Measurements from ENCODE around the gene HDAC1. TPM values are rescaled to one million over a fixed set of nuclear protein-coding genes. Genes with fewer than 3 reads are reported as not detected.
"Not testable (repeated sequence)": the region's sequence is repeated elsewhere in the genome, so short reads cannot be mapped to it uniquely, and the experiment has no call there.

The HDAC1 gene
- total and polyA plus RNA-seq, 2 of the 13 experiments (the other 11 are each of a cell fraction or from before 2014, with no cell fraction given) = 93.5 to 189 TPM

- Histone ChIP-seq H3K27ac (ENCODE audit: extremely low read length, insufficient read depth, low read length) (no peak overlapping the region), H3K79me2 (ENCODE audit: insufficient read depth, low read length) (no peaks in the 10 kb centered on the region), H3K4me2 (ENCODE audit: low read depth, low read length) (no peak overlapping the region), H3K4me1 (ENCODE audit: insufficient read depth, low read length) (peaks cover 61% of the 10 kb centered on the region), H3K27me3 (ENCODE audit: control insufficient read depth in 1 of 2, insufficient read depth in 2 of 2, low read length in 2 of 2) (no peaks in the 10 kb centered on the region), H2AFZ (ENCODE audit: low read length) (no peak overlapping the region), H4K20me1 (ENCODE audit: insufficient read depth, low read length) (no peaks in the 10 kb centered on the region), H3K4me3 (replicated peaks in 1 of 3; ENCODE audit: insufficient read depth in 1 of 3, low read depth in 2 of 3, low read length in 3 of 3) (no peak overlapping the region), H3K9me3 (ENCODE audit: low read length) (no peaks in the 10 kb centered on the region), H3K36me3 (replicated peaks in 1 of 2; ENCODE audit: control insufficient read depth in 1 of 2, insufficient read depth in 2 of 2, low read length in 2 of 2) (no peaks in the 10 kb centered on the region), H3K9ac (ENCODE audit: insufficient read depth, low read depth, low read length) (no peak overlapping the region)
- no peak for ATAC-seq
- intact Hi-C loops (cut with micrococcal nuclease; ENCODE audit: unreplicated experiment) (no loop called here), in situ Hi-C loops (cut with HindIII; ENCODE audit: extremely low pct_ligation_motif_present, low pct_unique_long_range_greater_than_20kb) (no loop called here)
- CTCF ChIA-PET (ENCODE audit: low intra/inter-chr PET ratio, low total read pairs) = no interaction called here
- no peak for FAIRE-seq
- POLR2A ChIA-PET = interaction anchor here (0.7 kb wide), 1 partner anchor 17 kb away, joined by 3 read pairs; no protein-coding TSS in a partner anchor
- BruUV-seq (replicated peaks) = no TSS peak
- DNase-seq (ENCODE audit: low spot score) = no peak
- TF ChIP-seq ZBTB43 (CRISPR knock-in tag; conservative IDR thresholded peaks at IDR 0.05) (no peak), MYNN (CRISPR knock-in tag; IDR thresholded peaks at IDR 0.05; ENCODE audit: low read depth) (no peak), ZNF230 (CRISPR knock-in tag; IDR thresholded peaks at IDR 0.05) (no peak), PBX3 (CRISPR knock-in tag; IDR thresholded peaks at IDR 0.05; ENCODE audit: borderline replicate concordance) (no peak), HINFP (CRISPR knock-in tag; IDR thresholded peaks at IDR 0.05; ENCODE audit: low read depth) (no peak), RXRA (CRISPR knock-in tag; IDR thresholded peaks at IDR 0.05) (no peak), PRDM10 (CRISPR knock-in tag; IDR thresholded peaks at IDR 0.05; ENCODE audit: low read depth) (no peak)
- WGBS (ENCODE audit: low lambda C conversion rate) = 77% methylated on average over 6 of the region's 6 CpGs
Measured at GRCh38 chr1:32257227-32257508, 34.7 kb upstream of the HDAC1 start.

- CTCF ChIA-PET (ENCODE audit: low intra/inter-chr PET ratio, low total read pairs); H3K27ac ChIP-seq (ENCODE audit: extremely low read length, insufficient read depth, low read length): not testable (repeated sequence)
- 71% methylated on average over 4 of the region's 4 CpGs for WGBS (ENCODE audit: low lambda C conversion rate)
Measured at GRCh38 chr1:32263236-32263593, 28.7 kb upstream of the HDAC1 start.

More at GRCh38 chr1:32263236-32263593, 28.7 kb upstream of the HDAC1 start:
- H2AFZ ChIP-seq (ENCODE audit: low read length); H3K27me3 ChIP-seq (ENCODE audit: control insufficient read depth in 1 of 2, insufficient read depth in 2 of 2, low read length in 2 of 2); H3K9me3 ChIP-seq (ENCODE audit: low read length); H3K9ac ChIP-seq (ENCODE audit: insufficient read depth, low read depth, low read length); FAIRE-seq; H3K4me3 ChIP-seq (replicated peaks in 1 of 3; ENCODE audit: insufficient read depth in 1 of 3, low read depth in 2 of 3, low read length in 3 of 3); ATAC-seq; BruUV-seq (replicated peaks); H3K36me3 ChIP-seq (replicated peaks in 1 of 2; ENCODE audit: control insufficient read depth in 1 of 2, insufficient read depth in 2 of 2, low read length in 2 of 2); H4K20me1 ChIP-seq (ENCODE audit: insufficient read depth, low read length); in situ Hi-C loops (cut with HindIII; ENCODE audit: extremely low pct_ligation_motif_present, low pct_unique_long_range_greater_than_20kb); POLR2A ChIA-PET; H3K79me2 ChIP-seq (ENCODE audit: insufficient read depth, low read length); DNase-seq (ENCODE audit: low spot score); intact Hi-C loops (cut with micrococcal nuclease; ENCODE audit: unreplicated experiment); H3K4me2 ChIP-seq (ENCODE audit: low read depth, low read length): not testable (repeated sequence)
- H3K4me1 ChIP-seq (ENCODE audit: insufficient read depth, low read length) = peaks cover 42% of the 10 kb centered on the region

Data from HepG2 (cell line).